Colon (tissue), 2 donors: Measurements from ENCODE around the gene RASA1.

Source experiments
- FAIRE-seq: peaks from 2 replicates; lab custom pipeline; 2012; peaks lifted over from hg19 to GRCh38; lab: Jason Lieb, UNC
- donor health status: control.
- donor health status: control.

Gene RASA1

GRCh38 chr5:87403899-87404298, 136.2 kb downstream of the RASA1 start:
- FAIRE-seq: no peak

- FAIRE-seq: no peak
These were observed 136.7 kb downstream of the RASA1 start for GRCh38 chr5:87404359-87404758.

GRCh38 chr5:87405472-87406155, 137.9 kb downstream of the RASA1 start:
- FAIRE-seq: no peak

- no peak for FAIRE-seq
These were observed 140.5 kb downstream of the RASA1 start for GRCh38 chr5:87408204-87408603.

GRCh38 chr5:87410931-87411330, 143.2 kb downstream of the RASA1 start:
- no peak for FAIRE-seq

- FAIRE-seq: no peak
These were observed 143.9 kb downstream of the RASA1 start for GRCh38 chr5:87411586-87411972.

- FAIRE-seq: no peak
These were observed 144.4 kb downstream of the RASA1 start for GRCh38 chr5:87411973-87412629.

- peak; percentile 85 for FAIRE-seq
These were observed 145.1 kb downstream of the RASA1 start, which contains the start of gene CCNH for GRCh38 chr5:87412630-87413342. Gene CCNH (minus strand): TSS chr5:87412930. CDS start chr5:87412794, 136 bp downstream.

GRCh38 chr5:87413343-87413645, 145.6 kb downstream of the RASA1 start:
- no peak for FAIRE-seq

- FAIRE-seq: no peak
These were observed 150.8 kb downstream of the RASA1 start for GRCh38 chr5:87418506-87418905.

GRCh38 chr5:87421307-87421706, 153.6 kb downstream of the RASA1 start:
- no peak for FAIRE-seq

- no peak for FAIRE-seq
These were observed 156.1 kb downstream of the RASA1 start for GRCh38 chr5:87423755-87424154.

- peak; percentile 41 for FAIRE-seq
These were observed 163.3 kb downstream of the RASA1 start for GRCh38 chr5:87430863-87431457.

- no peak for FAIRE-seq
These were observed 164.8 kb downstream of the RASA1 start for GRCh38 chr5:87432460-87432859.

- FAIRE-seq: no peak
These were observed 166.3 kb downstream of the RASA1 start for GRCh38 chr5:87433945-87434344.

GRCh38 chr5:87434461-87434860, 166.8 kb downstream of the RASA1 start:
- FAIRE-seq: no peak

- peak; percentile 28 for FAIRE-seq
These were observed 167.5 kb downstream of the RASA1 start for GRCh38 chr5:87435144-87435694.

GRCh38 chr5:87437724-87438123, 170.0 kb downstream of the RASA1 start:
- no peak for FAIRE-seq

GRCh38 chr5:87438231-87438630, 170.5 kb downstream of the RASA1 start:
- no peak for FAIRE-seq
